ENCODE measurements around the gene APOA5. TPM values are rescaled to one million over a fixed set of nuclear protein-coding genes. Genes with fewer than 3 reads are reported as not detected.

Gene APOA5
- total and polyA plus RNA-seq, 2 of the 13 experiments (the other 11 are each of a cell fraction or from before 2014, with no cell fraction given): 44.0 to 49.1 TPM

GRCh38 chr11:116837231-116838091 is 45.8 kb upstream of the APOA5 start, which contains the start of gene APOA1 (continued):
- TF ChIP-seq MYPOP (CRISPR knock-in tag; IDR thresholded peaks at IDR 0.05) (no peak), RNF219 (CRISPR knock-in tag; IDR thresholded peaks at IDR 0.05) (no peak), ZNF253 (CRISPR knock-in tag; IDR thresholded peaks at IDR 0.05; ENCODE audit: borderline replicate concordance) (0 out of 2 replicates have a peak, but pooled peaks have one; percentile 63), ZBTB20 (CRISPR knock-in tag; IDR thresholded peaks at IDR 0.05; ENCODE audit: borderline replicate concordance, low read depth) (peak; percentile 82; the same call in 1 of the 2 replicates), GPN1 (CRISPR knock-in tag; IDR thresholded peaks at IDR 0.05; ENCODE audit: borderline replicate concordance) (no peak), ZNF530 (CRISPR knock-in tag; IDR thresholded peaks at IDR 0.05; ENCODE audit: low read depth) (no peak), REL (CRISPR knock-in tag; conservative IDR thresholded peaks at IDR 0.05) (peak; percentile 71; the same call in 1 of the 2 replicates), SALL2 (CRISPR knock-in tag; IDR thresholded peaks at IDR 0.05) (peak; percentile 15; the same call in 1 of the 2 replicates), SNAPC5 (CRISPR knock-in tag; IDR thresholded peaks at IDR 0.05; ENCODE audit: borderline replicate concordance) (peak; percentile 81; the same call in 1 of the 2 replicates), ATF5 (CRISPR knock-in tag; IDR thresholded peaks at IDR 0.05; ENCODE audit: low read depth) (no peak), ZNF224 (CRISPR knock-in tag; IDR thresholded peaks at IDR 0.05) (no peak), ZNF552 (CRISPR knock-in tag; IDR thresholded peaks at IDR 0.05; ENCODE audit: borderline replicate concordance) (no peak), ZNF260 (CRISPR knock-in tag; IDR thresholded peaks at IDR 0.05; ENCODE audit: borderline replicate concordance, low read depth) (no peak), HMG20A (CRISPR knock-in tag; IDR thresholded peaks at IDR 0.05; ENCODE audit: borderline replicate concordance) (peak; percentile 87), ZIK1 (CRISPR knock-in tag; IDR thresholded peaks at IDR 0.05; ENCODE audit: borderline replicate concordance, low read depth) (no peak)
- TF ChIP-seq, protein P1, sequence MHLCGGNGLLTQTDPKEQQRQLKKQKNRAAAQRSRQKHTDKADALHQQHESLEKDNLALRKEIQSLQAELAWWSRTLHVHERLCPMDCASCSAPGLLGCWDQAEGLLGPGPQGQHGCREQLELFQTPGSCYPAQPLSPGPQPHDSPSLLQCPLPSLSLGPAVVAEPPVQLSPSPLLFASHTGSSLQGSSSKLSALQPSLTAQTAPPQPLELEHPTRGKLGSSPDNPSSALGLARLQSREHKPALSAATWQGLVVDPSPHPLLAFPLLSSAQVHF (CRISPR knock-in tag; IDR thresholded peaks at IDR 0.05): no peak; the same call in 1 of the 2 replicates
- TF ChIP-seq, protein P2, sequence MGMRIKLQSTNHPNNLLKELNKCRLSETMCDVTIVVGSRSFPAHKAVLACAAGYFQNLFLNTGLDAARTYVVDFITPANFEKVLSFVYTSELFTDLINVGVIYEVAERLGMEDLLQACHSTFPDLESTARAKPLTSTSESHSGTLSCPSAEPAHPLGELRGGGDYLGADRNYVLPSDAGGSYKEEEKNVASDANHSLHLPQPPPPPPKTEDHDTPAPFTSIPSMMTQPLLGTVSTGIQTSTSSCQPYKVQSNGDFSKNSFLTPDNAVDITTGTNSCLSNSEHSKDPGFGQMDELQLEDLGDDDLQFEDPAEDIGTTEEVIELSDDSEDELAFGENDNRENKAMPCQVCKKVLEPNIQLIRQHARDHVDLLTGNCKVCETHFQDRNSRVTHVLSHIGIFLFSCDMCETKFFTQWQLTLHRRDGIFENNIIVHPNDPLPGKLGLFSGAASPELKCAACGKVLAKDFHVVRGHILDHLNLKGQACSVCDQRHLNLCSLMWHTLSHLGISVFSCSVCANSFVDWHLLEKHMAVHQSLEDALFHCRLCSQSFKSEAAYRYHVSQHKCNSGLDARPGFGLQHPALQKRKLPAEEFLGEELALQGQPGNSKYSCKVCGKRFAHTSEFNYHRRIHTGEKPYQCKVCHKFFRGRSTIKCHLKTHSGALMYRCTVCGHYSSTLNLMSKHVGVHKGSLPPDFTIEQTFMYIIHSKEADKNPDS (CRISPR knock-in tag; IDR thresholded peaks at IDR 0.05): peak; percentile 82; the same call in 1 of the 2 replicates
- TF ChIP-seq, protein P3, sequence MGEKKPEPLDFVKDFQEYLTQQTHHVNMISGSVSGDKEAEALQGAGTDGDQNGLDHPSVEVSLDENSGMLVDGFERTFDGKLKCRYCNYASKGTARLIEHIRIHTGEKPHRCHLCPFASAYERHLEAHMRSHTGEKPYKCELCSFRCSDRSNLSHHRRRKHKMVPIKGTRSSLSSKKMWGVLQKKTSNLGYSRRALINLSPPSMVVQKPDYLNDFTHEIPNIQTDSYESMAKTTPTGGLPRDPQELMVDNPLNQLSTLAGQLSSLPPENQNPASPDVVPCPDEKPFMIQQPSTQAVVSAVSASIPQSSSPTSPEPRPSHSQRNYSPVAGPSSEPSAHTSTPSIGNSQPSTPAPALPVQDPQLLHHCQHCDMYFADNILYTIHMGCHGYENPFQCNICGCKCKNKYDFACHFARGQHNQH (CRISPR knock-in tag; IDR thresholded peaks at IDR 0.05): peak; percentile 89; the same call in 1 of the 2 replicates

Data from HepG2 (cell line).